DMS 273 (cell line): ENCODE data around the gene POTEJ.
"Not testable (repeated sequence)": the region's sequence is repeated elsewhere in the genome, so short reads cannot be mapped to it uniquely, and the experiment has no call there.

Source experiments
- DNase-seq: peaks from one replicate; lab custom pipeline; 2025; ENCODE audit not compliant: unreplicated experiment; lab: John Stamatoyannopoulos, UW

The POTEJ gene

DNA sequence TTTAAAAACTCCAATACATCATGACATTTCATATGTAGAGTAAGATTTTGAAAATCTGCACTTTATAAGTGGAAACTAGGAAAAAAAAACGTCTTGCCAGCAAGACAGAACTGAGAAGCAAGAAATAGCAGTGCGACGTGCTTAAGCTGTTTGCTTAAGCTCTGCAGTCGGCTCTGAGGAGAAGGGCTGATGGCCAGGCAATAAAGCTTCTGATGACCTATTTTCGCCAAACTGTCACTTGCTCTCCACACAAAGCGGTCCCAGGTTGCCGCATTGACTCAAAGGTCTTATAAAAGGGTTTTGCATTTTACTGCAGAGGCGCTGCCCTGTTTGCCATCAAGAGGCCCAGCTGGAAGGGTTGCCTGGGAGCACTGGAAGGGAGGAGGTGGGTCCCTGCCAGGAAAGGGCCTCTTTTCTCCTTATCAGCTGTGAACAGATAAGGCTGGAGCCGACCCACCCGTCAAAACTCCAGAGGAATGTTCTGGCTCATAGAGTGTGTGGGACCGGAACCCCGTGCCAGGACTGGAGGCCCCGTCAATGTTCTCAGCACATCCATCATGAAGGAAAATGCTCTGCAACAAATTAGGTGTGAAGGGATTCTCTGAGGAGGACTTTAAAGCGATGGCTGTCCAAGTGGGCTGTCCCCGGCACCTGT, 9.5 kb upstream of the POTEJ start:
- not testable (repeated sequence) for DNase-seq

DNA sequence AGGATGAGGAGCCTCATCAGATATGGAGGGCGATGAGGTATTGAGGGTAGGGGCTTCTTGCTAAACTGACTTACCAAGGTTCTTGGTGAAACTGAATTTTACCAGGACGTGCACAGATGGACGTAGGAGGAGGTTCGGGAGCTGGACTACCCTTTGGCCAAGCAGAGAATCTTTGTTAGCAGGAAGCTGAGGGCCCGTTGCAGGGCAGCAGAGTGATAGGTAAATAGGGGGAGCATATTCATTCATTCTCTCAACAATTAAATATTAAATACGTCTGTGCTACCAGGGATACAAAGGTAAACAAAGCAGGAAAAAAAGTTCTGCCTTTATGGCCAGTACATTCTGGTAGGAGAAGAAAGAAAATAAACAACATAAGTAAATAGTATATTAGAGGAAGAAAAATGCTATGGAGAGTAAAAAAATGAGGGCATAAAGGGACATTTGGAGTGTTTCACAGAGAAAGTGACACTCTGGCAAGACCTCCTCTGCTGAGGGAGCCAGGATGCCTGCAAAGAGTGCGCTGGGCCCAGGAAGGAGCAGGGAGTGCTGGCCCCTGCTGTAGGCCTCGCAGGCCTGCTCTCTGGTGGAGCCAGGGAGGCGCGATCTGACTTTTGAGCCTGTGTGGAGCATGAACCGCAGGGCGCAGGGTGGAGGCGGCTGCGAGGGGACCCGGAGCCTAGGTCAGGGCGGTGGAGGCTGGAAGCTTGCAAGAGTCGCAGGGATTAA, 2.8 kb upstream of the POTEJ start:
- not testable (repeated sequence) for DNase-seq

DNA sequence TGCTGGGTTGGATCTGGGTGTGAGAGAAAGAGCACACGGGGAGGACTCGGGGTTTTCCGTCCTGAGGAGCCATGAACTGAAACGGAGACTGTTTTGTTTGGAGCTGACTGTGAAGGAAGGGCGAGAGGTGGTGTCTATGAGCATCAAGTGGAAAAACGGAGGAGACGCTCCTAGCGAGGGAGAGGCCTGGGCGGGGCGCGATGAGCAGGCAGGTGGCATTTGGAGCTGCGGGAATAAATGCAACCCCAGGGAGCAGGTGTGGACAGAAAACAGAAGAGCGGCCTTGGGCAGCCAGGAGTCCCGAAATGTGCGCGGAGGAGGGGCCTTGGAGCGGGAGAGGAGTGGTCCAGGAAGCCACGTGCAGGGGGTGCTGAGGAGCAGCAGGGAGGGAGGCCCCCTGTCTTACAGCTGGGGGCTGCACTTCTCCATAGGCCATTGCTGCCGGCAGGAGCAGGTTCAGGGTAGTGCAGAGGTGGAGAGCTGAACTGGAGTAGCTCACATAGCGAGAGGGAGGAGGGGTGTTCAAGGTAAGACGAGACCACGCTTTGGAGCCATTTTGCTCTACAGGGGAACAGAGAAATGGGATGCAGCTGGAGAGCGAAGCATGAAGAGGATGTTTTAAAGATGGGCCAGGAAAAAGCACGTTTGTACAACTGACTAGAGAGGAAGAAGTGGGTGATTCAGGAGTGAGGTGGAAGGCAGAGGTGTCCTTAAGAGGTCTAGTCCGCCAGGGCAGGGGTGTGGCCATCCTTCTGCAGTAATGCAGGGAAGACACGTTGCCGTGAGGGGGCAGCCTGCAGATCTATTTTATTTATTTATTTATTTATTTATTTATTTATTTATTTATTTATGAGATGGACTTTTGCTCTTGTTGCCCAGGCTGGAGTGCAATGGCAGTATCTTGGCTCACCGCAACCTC, 2.0 kb upstream of the POTEJ start:
- not testable (repeated sequence) for DNase-seq

DNA sequence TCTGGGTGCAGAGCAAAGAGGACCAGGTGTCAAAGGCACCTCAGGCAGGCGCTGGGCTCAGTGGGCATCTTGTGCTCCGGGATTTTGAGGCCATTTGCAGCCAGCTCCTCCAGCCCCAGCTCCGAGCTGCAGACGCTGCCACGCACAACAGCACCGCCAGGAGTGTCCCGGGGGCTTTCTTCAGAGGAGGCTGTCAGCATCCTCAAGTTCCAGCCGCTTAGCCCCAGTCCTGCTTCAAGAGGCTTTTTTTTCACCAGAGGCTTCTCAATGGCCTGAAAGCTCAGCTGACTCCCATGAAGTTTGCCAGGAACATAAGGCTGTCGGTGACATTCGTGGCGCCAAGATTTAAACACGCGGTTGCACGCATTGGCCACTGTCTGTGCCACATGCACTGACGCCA, 754 bp upstream of the POTEJ start:
- DNase-seq, result not testable (repeated sequence)

DNA sequence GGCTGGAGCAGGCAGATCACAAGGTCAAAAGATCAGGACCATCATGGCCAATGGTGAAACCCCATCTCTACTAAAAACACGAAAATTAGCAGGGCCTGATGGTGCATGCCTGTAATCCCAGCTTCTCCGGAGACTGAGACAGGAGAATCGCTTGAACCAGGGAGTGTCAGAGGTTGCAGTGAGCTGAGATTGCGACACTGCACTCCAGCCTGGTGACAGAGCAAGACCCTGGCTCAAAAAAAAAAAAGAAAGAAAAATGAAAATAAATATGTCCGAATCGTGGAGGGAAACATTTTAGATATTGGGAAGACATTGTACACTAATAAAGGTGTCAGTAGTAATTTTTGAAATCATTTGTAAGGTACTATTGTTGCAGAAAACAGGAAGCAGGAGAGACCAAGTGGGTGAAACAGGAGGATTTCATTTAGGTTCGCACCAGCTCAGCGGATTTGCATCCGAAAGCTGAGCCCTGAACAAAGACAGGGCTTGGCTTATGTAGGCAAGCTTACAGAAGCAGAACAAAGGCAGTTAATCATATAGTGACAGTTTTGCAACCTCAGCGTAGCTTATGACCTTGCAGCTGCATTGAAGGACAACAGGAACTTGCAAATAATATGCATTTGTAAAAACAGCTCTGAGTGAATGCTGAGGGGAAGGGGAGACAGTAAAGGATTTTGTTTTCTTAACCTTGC, 17.7 kb downstream of the POTEJ start:
- not testable (repeated sequence) for DNase-seq

DNA sequence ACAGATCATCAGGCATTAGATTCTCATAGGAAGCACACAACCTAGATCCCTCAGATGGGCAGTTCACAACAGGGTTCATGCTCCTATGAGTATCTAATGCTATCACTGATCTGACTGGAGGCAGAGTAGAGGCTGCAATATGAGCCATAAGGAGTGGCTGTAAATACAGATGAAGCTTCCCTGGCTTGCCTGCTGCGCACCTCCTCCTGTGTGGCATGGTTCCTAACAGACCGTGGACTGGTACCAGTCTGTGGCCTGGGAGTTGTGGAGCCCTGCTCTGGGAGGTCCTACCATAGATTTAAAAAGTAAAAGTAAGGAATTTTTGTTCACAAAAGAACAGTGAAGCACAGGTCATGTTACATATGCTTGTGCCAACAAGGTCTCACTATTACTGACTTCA, 27.7 kb downstream of the POTEJ start:
- not testable (repeated sequence) for DNase-seq

DNA sequence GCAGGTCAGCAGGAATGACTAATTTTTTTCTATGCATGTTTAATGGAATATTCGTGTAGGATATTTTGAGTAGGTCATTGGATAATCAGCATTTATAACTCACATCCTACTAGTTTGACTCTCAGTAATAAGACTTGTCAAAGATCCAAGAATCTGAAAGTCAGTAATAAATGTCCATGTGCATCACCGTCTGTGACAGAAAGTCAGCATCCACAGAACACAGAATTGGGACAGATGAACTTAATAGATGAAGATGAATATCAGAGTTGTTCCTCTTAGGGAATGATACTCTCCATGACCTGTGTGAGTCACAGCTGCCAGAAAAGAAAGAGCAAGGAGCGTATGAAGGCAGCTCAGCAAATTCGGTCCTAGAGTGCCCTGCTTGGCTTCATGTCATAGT, 30.4 kb downstream of the POTEJ start:
- DNase-seq, result not testable (repeated sequence)

DNA sequence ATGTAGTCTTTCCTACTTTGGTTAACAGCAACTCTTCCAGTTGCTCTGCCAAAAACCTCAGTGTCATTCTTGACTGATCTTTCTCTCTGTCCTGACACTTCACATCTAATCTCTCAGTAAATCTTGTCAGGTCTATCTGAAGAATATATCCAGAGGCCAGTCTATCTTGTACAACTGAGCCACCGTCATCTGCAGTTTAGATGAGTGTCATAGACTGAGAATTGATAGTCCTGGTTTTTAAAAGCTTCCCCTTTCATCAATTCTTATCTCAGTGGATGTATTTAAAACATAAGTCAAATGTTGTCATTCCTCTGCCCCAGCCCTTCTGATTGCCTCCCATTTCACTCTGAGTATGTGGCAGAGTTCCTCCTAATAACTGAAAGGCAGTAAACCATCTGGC, 38.0 kb downstream of the POTEJ start:
- not testable (repeated sequence) for DNase-seq

DNA sequence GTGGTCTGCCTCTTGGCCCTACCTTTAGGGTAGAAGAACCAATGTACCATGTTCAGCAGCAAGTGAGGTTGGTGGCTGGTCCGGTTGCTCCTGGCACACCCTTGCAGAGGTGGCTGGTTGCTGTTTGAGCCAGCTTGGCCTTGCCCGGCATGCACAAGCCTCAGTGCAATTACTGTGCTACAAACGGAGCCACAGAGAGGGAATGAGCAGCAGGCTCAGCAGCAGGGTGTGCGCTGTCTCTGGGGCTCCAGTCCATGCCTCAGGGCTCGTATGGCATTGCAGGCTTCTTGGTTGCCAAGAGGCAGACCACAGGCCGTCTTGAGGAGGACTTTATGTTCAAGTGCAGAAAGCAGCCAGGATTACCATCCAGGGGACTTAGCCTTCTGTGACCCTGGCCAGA, 53.3 kb downstream of the POTEJ start:
- not testable (repeated sequence) for DNase-seq

DNA sequence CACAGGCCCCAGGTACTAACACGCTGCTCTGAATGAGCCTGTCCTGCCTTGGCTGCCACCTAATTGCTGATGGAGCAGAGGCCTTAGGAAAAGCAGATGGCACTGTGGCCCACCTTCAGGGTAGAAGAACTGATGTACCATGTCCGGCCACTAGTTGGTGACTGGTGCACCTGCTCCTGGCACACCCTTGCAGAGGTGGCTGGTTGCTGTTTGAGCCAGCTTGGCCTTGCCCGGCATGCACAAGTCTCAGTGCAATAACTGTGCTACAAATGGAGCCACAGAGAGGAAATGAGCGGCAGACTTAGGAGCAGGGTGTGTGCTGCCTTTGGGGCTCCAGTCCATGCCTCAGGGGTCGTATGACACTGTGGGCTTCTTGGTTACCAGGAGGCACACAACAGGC, 54.4 kb downstream of the POTEJ start:
- not testable (repeated sequence) for DNase-seq

DNA sequence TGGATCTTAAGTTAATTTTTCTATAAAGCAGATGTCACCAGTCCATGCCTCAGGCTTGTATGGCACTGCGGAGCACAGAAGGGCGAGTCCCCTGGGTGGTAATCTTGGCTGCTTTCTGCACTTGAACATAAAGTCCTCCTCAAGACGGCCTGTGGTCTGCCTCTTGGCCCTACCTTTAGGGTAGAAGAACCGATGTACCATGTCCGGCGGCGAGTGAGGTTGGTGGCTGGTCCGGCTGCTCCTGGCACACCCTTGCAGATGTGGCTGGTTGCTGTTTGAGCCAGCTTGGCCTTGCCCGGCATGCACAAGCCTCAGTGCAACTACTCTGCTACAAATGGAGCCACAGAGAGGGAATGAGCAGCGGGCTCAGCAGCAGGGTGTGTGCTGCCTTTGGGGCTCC, 56.3 kb downstream of the POTEJ start:
- DNase-seq, result not testable (repeated sequence)

DNA sequence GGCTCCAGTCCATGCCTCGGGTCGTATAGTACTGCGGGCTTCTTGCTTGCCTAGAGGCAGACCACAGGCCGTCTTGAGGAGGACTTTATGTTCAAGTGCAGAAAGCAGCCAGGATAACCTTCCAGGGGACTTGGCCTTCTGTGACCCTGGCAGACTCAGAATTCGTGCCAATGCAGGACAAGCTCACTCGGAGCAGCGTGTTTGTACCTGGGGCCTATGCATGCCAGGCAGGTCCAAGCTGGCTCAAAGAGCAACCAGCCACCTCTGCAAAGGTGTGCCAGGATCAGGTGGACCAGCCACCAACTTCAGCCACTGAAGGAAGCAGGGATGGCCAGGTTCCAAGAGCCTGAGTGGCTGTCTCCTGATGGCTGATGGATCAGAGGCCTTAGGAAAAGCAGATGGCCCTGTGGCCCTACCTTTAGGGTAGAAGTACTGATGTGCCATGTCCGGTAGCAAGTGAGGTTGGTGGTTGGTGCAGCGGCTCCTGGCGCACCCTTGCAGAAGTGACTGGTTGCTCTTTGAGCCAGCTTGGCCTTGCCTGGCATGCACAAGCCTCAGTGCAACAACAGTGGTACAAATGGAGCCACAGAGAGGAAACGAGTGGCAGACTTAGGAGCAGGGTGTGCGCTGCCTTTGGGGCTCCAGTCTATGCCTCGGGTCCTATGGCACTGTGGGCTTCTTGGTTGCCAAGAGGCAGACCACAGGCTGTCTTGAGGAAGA, 58.9 kb downstream of the POTEJ start:
- DNase-seq, result not testable (repeated sequence)

DNA sequence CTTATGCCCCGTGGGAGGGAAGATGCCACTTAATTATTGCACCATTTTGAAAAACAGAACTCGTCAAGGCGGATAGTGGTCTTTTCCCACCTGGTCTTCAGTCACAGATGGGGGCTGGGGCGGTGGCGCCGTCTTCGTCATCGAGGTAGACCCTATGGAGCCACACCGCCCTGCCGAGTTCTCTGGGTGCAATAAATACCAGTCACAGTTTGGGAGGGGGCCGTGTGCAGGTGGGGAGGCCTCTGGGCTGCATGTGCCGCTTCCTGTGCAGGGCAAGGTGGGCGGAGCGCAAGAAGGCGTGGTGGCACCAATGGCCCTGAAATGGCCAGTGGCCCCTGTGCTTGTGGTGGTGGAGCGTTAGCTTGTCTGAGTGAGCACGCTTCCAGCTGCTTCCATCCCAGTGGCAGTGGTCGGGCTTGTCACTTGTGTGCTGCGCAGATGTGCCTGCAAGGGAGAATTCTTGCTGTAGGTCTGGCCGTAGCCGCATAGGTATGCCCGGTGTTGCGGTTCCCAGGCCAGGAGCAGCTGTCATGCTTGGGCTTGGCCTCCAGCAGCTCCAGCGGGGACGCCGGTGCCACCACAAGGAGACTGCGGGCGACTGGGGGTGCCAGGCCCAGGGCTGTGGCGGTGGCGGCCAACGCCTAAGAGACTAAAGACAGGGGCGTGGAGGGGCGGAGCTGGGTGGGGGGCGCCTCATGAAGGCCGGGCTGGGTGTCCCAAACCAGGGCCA, 81.0 kb downstream of the POTEJ start:
- DNase-seq, result not testable (repeated sequence)

DNA sequence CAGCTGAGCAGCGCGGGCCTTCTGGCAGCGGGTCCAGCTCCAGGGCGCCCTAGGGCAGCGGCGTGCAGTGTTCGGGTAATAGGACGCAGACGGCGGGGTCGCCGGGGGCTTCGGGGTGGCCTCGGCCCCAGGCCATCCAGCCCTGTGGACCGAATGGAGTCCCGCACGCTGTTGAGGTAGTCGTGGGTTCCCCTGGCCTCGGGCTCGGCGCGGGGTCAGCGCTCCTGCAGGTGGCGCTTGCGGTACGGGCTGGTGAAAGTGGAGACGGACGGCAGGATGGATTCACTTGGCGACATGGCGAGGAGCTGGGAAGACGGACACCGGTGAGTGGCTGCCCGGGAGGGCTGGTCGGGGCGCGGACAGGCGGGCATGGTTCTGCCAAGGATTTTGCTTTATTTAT, 82.2 kb downstream of the POTEJ start:
- DNase-seq, result not testable (repeated sequence)

DNA sequence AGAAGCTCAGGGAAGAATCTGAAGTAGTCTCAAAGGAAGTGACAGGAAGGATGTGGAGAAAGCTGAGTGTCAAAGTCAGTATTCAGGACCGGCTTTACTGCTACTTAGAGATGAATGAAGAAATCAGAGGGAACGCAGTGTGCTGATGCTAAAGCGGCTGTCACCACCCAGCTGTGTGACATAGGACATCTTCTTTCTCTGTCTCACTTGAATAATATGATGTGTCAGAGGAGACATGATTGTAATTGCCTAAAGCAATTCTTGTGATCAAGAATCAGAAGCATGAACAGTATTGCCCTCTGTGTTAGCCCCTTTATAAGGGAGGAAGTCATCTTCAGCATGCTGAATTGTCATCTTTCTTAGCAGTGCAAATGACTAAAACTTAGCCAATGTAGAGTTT, 92.0 kb downstream of the POTEJ start:
- DNase-seq, result not testable (repeated sequence)
